Ectodermal cell (in vitro differentiated cells): ENCODE data around the gene ANAPC5.

ENCODE experiments used
- H3K27ac ChIP-seq: 2 replicates; pipeline ENCODE4 v1.7.0; 2013; ENCODE audit warnings: mild to moderate bottlenecking, low read depth, low read length; ENCODE audit not compliant: insufficient read depth, poor library complexity, severe bottlenecking
- H3K27me3 ChIP-seq: 2 replicates; pipeline ENCODE4 v1.7.0; 2013; ENCODE audit warnings: mild to moderate bottlenecking, low read length; ENCODE audit not compliant: insufficient read depth, control insufficient read depth, poor library complexity, severe bottlenecking
- H3K36me3 ChIP-seq: one replicate; pipeline ENCODE4 v1.7.0; 2013; ENCODE audit warnings: low read length; ENCODE audit not compliant: control insufficient read depth, insufficient read depth
- H3K4me1 ChIP-seq: one replicate; pipeline ENCODE4 v1.7.0; 2013; ENCODE audit warnings: low read length; ENCODE audit not compliant: control insufficient read depth, insufficient read depth
- H3K4me3 ChIP-seq: 2 replicates; pipeline ENCODE4 v1.7.0; 2013; ENCODE audit warnings: low read depth, low read length, control low read depth; ENCODE audit not compliant: insufficient read depth
- H3K9me3 ChIP-seq: 2 replicates; pipeline ENCODE4 v1.7.0; 2013; ENCODE audit warnings: mild to moderate bottlenecking, low read length, moderate library complexity; ENCODE audit not compliant: control insufficient read depth
- WGBS, 2 experiments: methylation state at CpG; one replicate each; pipeline ENCODE4 v1.1.7; 2013; ENCODE audit warnings: missing lambda C conversion rate in 2 of 2; 5-methylcytosine and 5-hydroxymethylcytosine counted together

ANAPC5 gene

DNA sequence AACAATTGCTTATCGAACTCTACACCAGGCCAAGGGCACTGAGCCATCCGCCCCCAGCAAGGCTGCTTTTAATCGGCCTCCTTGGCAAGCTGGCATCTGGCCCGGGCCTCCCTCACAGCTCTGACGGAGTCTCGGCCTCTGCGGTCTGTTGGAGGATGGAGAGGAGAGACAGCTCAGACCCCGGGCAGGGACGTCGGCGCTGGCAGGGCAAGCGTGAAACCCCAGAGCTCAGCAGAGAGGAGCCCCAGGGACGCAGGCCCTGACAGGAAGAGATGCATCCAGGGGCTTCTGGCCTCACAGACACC lies 73.2 kb downstream of the ANAPC5 start:
- Histone ChIP-seq H3K4me3 (no peak overlapping the region), H3K36me3 (peaks cover 1% of the 10 kb centered on the region), H3K9me3 (no peaks in the 10 kb centered on the region), H3K27ac (no peak overlapping the region), H3K4me1 (no peaks in the 10 kb centered on the region), H3K27me3 (no peaks in the 10 kb centered on the region)
- 94 to 95% methylated on average over 13 of the region's 13 CpGs for WGBS, 2 experiments

DNA sequence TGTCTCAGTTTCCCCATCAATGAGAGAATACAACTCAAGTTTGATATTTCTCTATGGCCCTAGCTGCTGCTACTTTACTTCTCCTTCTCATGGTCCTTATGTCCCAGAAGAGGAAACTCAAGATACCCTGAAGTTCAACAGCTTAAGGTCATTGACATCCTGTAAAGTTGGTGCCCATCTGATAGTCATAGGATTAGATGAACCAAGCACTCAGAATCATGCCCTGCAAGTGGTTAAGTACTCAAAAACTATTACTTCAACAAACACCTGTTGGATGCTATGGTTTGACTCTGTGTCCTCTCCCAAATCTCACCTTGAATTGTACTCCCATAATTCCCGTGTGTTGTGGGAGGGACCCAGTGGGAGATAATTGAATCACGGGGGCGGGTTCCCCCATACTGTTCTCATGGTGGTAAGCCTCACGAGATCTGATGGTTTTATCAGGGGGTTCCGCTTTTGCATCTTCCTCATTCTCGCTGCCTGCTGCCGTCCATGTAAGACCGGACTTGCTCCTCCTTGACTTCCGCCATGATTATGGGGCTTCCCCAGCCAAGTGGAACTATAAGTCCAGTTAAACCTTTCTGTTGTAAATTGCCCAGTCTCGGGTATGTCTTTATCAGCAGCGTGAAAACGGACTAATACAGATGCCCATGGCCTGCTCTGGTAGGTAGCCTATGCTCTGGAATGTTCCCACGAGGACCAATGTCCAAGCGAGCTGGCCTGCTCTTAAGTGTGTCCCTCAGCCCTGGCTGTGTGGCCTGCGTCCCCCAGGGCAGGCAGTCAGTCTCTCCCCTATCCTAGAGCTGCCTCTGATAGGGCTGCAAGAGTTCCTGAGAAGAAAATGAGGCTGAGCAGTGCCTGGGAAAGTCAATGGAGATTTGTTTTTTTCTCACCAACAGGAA lies 73.8 kb downstream of the ANAPC5 start:
- WGBS, 2 experiments, result 95 to 96% methylated on average over 15 of the region's 15 CpGs
- no peak overlapping the region for H3K27ac ChIP-seq
- no peaks in the 10 kb centered on the region for H3K4me1 ChIP-seq
- no peak overlapping the region for H3K4me3 ChIP-seq
- peaks cover 6% of the 10 kb centered on the region for H3K36me3 ChIP-seq
- no peaks in the 10 kb centered on the region for H3K9me3 ChIP-seq
- H3K27me3 ChIP-seq, result no peaks in the 10 kb centered on the region

DNA sequence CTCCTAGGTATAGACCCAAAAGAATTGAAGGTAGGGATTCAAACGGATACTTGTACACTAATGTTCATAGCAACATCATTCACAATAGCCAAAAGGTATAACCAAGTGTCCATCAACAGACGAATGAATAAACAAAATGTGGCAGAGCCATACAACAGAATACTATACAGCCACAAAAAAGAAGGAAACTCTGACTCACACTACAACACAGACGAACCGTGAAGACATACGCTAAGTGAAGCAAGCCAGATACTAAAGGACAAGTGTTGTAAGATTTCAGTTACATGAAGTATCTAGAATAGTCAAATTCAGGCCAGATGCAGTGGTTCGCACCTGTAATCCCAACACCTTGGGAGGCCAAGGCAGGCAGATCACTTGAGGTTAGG lies 74.8 kb downstream of the ANAPC5 start:
- Histone ChIP-seq H3K27ac (no peak overlapping the region), H3K4me3 (no peak overlapping the region)

DNA sequence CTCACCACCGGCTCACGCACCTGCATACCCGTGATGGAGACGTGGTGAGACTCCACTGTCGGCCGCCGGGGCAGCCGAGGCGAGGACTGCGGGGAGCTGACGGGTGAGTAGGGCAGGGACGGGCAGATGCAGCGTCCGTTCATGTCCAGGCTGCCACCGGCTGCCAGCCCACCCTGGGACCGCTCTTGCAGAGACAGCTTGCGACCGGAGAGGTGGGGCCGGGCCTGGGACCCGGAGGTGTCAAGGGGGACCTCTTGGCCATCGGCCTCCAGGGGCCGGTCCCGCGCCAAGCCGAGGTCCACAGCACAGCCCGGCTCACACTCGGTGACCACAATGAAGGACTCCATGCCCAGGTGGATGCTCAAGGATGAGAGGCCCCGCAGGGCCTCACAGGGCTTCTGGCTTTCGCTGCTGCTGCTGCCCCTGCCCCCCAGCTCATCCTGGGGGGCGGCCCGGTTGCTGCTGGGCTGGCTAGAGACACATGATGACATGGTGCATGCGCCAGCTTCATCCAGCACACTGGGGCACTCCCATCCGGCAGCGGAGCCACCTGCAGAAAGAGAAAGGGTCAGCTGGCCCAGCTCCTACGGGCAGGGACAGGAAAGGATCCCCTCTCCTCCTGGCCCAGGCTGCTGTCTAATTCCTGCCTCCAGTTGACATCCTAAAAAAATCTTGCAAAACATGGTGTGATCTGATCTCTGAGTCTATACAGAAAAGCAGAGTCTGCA lies 78.0 kb downstream of the ANAPC5 start:
- Histone ChIP-seq H3K27ac (no peak overlapping the region), H3K4me3 (no peak overlapping the region), H3K4me1 (no peaks in the 10 kb centered on the region), H3K27me3 (no peaks in the 10 kb centered on the region), H3K36me3 (peaks cover 9% of the 10 kb centered on the region), H3K9me3 (no peaks in the 10 kb centered on the region)
- WGBS, 2 experiments, result 95 to 96% methylated on average over 35 of the region's 35 CpGs

More for the DNA sequence above, 74.8 kb downstream of the ANAPC5 start:
- Histone ChIP-seq H3K9me3 (no peaks in the 10 kb centered on the region), H3K36me3 (peaks cover 6% of the 10 kb centered on the region), H3K27me3 (no peaks in the 10 kb centered on the region), H3K4me1 (no peaks in the 10 kb centered on the region)
- 85 to 87% methylated on average over 6 of the region's 6 CpGs for WGBS, 2 experiments

DNA sequence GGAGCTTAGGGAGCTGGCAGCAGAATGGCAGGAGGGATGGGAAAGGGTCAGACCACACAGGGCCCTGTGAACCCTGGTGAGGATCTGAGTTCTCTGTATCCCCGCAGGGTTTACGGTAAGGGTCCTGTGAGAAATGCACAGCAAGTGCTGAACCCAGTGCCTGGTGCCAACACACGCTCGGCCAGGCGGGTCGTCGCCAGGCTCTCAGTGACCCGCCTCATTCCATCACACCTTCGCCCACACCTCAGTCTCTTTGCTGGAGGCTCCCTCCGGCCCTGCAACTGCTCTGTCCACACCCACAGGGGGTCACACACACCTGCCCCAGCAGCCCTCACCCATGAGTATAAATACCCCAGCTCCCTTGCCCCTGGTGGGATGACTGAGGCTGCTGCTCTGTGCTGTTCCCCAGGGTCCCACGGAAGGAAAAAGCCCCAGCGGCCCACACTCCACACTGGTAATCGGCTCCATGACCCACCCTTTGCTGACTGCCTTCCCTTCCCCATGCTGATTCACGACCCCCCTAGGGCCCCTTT lies 78.8 kb downstream of the ANAPC5 start:
- H3K36me3 ChIP-seq, result peaks cover 12% of the 10 kb centered on the region
- 94 to 96% methylated on average over 14 of the region's 14 CpGs for WGBS, 2 experiments
- H3K4me3 ChIP-seq, result no peak overlapping the region
- no peaks in the 10 kb centered on the region for H3K27me3 ChIP-seq
- H3K9me3 ChIP-seq, result no peaks in the 10 kb centered on the region
- no peaks in the 10 kb centered on the region for H3K4me1 ChIP-seq
- no peak overlapping the region for H3K27ac ChIP-seq

DNA sequence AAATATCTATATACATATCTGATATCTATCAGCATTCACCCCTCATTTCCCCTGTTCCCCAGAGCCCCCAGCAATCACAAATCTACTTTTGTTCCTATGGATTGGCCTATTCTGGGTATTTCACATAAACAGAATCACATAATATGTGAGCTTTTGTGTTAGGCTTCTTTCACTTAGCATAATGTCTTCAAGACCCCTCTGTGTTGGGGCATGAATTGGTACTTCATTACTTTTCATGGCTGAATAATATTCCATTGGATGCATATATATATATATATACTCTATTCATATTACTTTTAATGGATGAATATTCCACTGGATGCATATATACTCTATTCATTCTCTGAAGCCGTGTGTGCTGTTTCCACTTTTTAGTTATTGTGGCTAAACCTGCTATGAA lies 84.4 kb downstream of the ANAPC5 start:
- Histone ChIP-seq H3K4me3 (no peak overlapping the region), H3K27ac (no peak overlapping the region), H3K27me3 (no peaks in the 10 kb centered on the region), H3K9me3 (no peaks in the 10 kb centered on the region), H3K4me1 (no peaks in the 10 kb centered on the region), H3K36me3 (peaks cover 10% of the 10 kb centered on the region)
- WGBS, 2 experiments, result 94 to 100% methylated on average over 1 of the region's 1 CpG

DNA sequence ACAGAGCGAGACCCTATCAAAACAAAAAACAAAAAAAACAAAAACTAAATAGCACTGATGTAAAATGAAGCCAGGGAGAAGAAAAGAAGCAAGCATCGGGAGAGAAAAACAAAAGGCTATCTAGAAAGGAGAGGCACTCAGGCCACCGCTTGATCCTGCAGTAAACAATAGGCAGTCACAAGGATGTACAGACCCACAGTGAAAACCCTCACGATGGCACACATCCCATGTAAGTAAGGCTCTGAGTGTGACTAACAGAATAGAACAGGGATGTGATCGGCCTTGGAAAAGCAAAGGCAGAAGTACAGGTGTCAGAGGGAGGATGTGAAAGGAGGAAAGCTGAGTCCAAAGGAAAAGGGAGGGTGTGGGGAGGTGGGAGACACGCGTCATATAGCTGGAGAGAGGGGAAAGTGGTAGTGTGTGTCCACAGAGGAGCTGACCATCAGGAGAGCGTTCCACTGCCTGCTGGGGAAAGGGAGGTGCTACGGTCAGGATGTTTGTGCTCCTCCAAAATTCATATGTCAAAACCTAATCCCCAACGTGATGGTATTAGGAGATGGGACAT lies 87.2 kb downstream of the ANAPC5 start:
- H3K4me3 ChIP-seq, result no peak overlapping the region
- no peak overlapping the region for H3K27ac ChIP-seq
- H3K27me3 ChIP-seq, result no peaks in the 10 kb centered on the region
- peaks cover 7% of the 10 kb centered on the region for H3K36me3 ChIP-seq
- H3K4me1 ChIP-seq, result no peaks in the 10 kb centered on the region
- WGBS, 2 experiments, result 93 to 94% methylated on average over 9 to 10 of the region's 10 CpGs
- H3K9me3 ChIP-seq, result no peaks in the 10 kb centered on the region

DNA sequence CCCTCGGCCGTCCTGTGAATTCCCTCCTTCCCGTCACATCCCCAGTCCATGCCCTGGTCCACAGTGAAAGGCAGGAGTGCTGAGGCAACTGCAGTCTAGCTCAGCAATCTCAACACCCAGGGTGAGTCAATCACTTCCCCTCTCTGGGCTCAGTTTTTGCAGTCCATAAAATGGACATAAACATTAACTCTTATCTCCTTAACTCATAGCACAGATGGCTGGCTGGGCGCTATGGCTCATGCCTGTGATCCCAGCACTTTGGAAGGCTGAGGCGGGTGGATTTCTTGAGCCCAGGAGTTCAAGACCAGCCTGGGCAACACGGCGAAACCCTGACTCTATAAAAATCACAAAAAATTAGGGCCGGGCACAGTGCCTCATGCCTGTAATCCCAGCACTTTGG lies 88.1 kb downstream of the ANAPC5 start:
- H3K4me1 ChIP-seq, result no peaks in the 10 kb centered on the region
- H3K36me3 ChIP-seq, result peaks cover 7% of the 10 kb centered on the region
- H3K27me3 ChIP-seq, result no peaks in the 10 kb centered on the region
- no peak overlapping the region for H3K27ac ChIP-seq
- H3K9me3 ChIP-seq, result no peaks in the 10 kb centered on the region
- 86 to 91% methylated on average over 8 of the region's 8 CpGs for WGBS, 2 experiments
- no peak overlapping the region for H3K4me3 ChIP-seq

DNA sequence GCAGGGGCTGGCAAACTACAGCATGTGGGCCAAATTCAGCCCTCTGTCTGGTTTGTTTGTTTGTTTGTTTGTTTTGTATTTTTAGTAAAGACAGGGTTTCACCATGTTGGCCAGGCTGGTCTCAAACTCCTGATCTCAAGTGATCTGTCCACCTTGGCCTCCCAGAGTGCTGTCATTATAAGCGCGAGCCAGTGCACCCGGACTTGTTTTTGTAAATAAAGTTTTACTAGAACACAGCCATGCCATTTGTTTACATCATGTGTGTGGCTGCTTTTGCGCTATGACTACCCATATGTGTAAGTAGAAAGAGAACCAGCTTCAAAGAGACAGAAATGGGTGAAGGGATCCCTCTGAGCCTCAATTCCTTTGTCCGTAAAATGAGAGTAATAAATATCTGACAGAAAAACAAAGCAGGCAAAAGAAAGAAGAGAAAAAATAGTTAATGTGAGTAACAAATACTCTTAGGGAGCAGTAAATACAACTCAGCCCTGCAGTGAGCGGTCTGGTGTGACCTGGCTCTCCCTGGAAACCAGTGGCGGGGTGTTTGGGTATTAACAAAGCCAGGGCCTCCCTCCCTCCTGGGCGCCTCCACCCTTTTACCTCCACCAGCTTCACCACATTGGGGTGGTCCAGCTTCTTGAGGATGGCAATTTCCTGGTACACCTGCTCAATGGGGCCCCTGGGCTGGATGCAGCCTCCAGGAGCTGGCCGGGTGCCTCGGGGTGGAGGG lies 88.8 kb downstream of the ANAPC5 start:
- WGBS, 2 experiments, result 94 to 96% methylated on average over 10 of the region's 10 CpGs
- Histone ChIP-seq H3K9me3 (no peaks in the 10 kb centered on the region), H3K4me1 (no peaks in the 10 kb centered on the region), H3K27me3 (no peaks in the 10 kb centered on the region), H3K27ac (no peak overlapping the region), H3K4me3 (no peak overlapping the region), H3K36me3 (peaks cover 3% of the 10 kb centered on the region)
